ENCODE data around the gene ELOB. TPM values are rescaled to one million over a fixed set of nuclear protein-coding genes. Genes with fewer than 3 reads are reported as not detected.

Gene ELOB
- total and polyA plus RNA-seq, 2 of the 13 experiments (the other 11 are each of a cell fraction or from before 2014, with no cell fraction given): 208 to 225 TPM

GRCh38 chr16:2779151-2779920, 2.3 kb upstream of the ELOB start (continued):
- TF ChIP-seq ZBTB44 (CRISPR knock-in tag; IDR thresholded peaks at IDR 0.05) (no peak), ZNF18 (CRISPR knock-in tag; IDR thresholded peaks at IDR 0.05; ENCODE audit: insufficient replicate concordance) (no peak), WIZ (CRISPR knock-in tag; IDR thresholded peaks at IDR 0.05) (no peak), NR2F1 (CRISPR knock-in tag; IDR thresholded peaks at IDR 0.05) (no peak), ADNP (CRISPR knock-in tag; IDR thresholded peaks at IDR 0.05) (no peak), AGO2 (optimal IDR thresholded peaks at IDR 0.05; ENCODE audit: low read depth, low read length) (peak; percentile 86), ZFP91 (CRISPR knock-in tag; IDR thresholded peaks at IDR 0.05; ENCODE audit: borderline replicate concordance) (0 out of 2 replicates have a peak, but pooled peaks have one; percentile 22), ESRRA (CRISPR knock-in tag; IDR thresholded peaks at IDR 0.05; ENCODE audit: low read depth) (no peak), AKAP8 (CRISPR knock-in tag; IDR thresholded peaks at IDR 0.05) (peak; percentile 57)

All from HepG2 (cell line).